ENCODE measurements around the gene WBP1.

The WBP1 gene

GRCh38 chr2:74414881-74415761, 43.1 kb upstream of the WBP1 start:
- TF ChIP-seq GLIS3 (CRISPR knock-in tag; IDR thresholded peaks at IDR 0.05) (no peak), ARNTL (CRISPR knock-in tag; IDR thresholded peaks at IDR 0.05; ENCODE audit: borderline replicate concordance, low read depth) (no peak), ISL1 (CRISPR knock-in tag; IDR thresholded peaks at IDR 0.05) (no peak), ZFP30 (CRISPR knock-in tag; IDR thresholded peaks at IDR 0.05) (no peak), CREB5 (CRISPR knock-in tag; IDR thresholded peaks at IDR 0.05; ENCODE audit: low read depth) (no peak), POU6F1 (CRISPR knock-in tag; IDR thresholded peaks at IDR 0.05; ENCODE audit: borderline replicate concordance, low read depth) (no peak), PATZ1 (CRISPR knock-in tag; IDR thresholded peaks at IDR 0.05; ENCODE audit: borderline replicate concordance) (no peak), ZNF70 (CRISPR knock-in tag; IDR thresholded peaks at IDR 0.05) (no peak), BACH2 (CRISPR knock-in tag; IDR thresholded peaks at IDR 0.05; ENCODE audit: borderline replicate concordance) (no peak), TCF4 (CRISPR knock-in tag; IDR thresholded peaks at IDR 0.05; ENCODE audit: borderline replicate concordance) (no peak), TOX (CRISPR knock-in tag; IDR thresholded peaks at IDR 0.05; ENCODE audit: borderline replicate concordance) (no peak)
- no peak for ATAC-seq

GRCh38 chr2:74415762-74416395, 42.4 kb upstream of the WBP1 start:
- TF ChIP-seq ZFP3 (CRISPR knock-in tag; IDR thresholded peaks at IDR 0.05) (no peak), ARNTL (CRISPR knock-in tag; IDR thresholded peaks at IDR 0.05; ENCODE audit: borderline replicate concordance, low read depth) (no peak), CREB5 (CRISPR knock-in tag; IDR thresholded peaks at IDR 0.05; ENCODE audit: low read depth) (no peak), ISL1 (CRISPR knock-in tag; IDR thresholded peaks at IDR 0.05) (no peak)
- ATAC-seq = no peak

DNA sequence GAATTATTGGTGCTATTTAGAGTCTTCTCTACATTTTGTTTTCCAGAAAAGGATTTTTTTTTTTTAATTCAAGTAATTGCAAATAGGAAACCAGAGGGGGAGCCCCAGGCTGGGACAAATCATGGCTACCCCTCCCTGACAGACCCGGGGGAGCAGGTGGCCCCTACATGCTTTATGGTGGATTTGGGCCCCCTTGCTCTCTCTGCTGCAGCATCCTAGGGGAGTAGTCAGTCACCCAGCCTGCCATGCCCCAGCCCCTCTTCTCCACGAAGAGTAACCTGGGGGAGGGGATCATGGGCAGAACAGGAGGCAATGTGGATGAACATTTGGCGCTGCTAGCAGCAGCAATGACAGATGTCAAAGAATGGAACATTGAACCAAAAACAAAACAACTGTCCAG, 41.5 kb upstream of the WBP1 start:
- no peak for ATAC-seq
- TF ChIP-seq ZFP30 (CRISPR knock-in tag; IDR thresholded peaks at IDR 0.05) (no peak), ZNF8 (CRISPR knock-in tag; IDR thresholded peaks at IDR 0.05) (no peak), ZFP3 (CRISPR knock-in tag; IDR thresholded peaks at IDR 0.05) (no peak), ESRRG (CRISPR knock-in tag; IDR thresholded peaks at IDR 0.05) (no peak), ZNF565 (CRISPR knock-in tag; conservative IDR thresholded peaks at IDR 0.05; ENCODE audit: low read depth) (no peak), ARNTL (CRISPR knock-in tag; IDR thresholded peaks at IDR 0.05; ENCODE audit: borderline replicate concordance, low read depth) (no peak), ISL1 (CRISPR knock-in tag; IDR thresholded peaks at IDR 0.05) (no peak), GLIS3 (CRISPR knock-in tag; IDR thresholded peaks at IDR 0.05) (no peak), TOX (CRISPR knock-in tag; IDR thresholded peaks at IDR 0.05; ENCODE audit: borderline replicate concordance) (no peak), PPARA (CRISPR knock-in tag; IDR thresholded peaks at IDR 0.05; ENCODE audit: borderline replicate concordance) (no peak), CREB5 (CRISPR knock-in tag; IDR thresholded peaks at IDR 0.05; ENCODE audit: low read depth) (no peak), OSR1 (CRISPR knock-in tag; IDR thresholded peaks at IDR 0.05) (no peak), ZNF70 (CRISPR knock-in tag; IDR thresholded peaks at IDR 0.05) (no peak), POU6F1 (CRISPR knock-in tag; IDR thresholded peaks at IDR 0.05; ENCODE audit: borderline replicate concordance, low read depth) (no peak)
- TF ChIP-seq, protein P1, sequence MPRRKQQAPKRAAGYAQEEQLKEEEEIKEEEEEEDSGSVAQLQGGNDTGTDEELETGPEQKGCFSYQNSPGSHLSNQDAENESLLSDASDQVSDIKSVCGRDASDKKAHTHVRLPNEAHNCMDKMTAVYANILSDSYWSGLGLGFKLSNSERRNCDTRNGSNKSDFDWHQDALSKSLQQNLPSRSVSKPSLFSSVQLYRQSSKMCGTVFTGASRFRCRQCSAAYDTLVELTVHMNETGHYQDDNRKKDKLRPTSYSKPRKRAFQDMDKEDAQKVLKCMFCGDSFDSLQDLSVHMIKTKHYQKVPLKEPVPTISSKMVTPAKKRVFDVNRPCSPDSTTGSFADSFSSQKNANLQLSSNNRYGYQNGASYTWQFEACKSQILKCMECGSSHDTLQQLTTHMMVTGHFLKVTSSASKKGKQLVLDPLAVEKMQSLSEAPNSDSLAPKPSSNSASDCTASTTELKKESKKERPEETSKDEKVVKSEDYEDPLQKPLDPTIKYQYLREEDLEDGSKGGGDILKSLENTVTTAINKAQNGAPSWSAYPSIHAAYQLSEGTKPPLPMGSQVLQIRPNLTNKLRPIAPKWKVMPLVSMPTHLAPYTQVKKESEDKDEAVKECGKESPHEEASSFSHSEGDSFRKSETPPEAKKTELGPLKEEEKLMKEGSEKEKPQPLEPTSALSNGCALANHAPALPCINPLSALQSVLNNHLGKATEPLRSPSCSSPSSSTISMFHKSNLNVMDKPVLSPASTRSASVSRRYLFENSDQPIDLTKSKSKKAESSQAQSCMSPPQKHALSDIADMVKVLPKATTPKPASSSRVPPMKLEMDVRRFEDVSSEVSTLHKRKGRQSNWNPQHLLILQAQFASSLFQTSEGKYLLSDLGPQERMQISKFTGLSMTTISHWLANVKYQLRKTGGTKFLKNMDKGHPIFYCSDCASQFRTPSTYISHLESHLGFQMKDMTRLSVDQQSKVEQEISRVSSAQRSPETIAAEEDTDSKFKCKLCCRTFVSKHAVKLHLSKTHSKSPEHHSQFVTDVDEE (CRISPR knock-in tag; IDR thresholded peaks at IDR 0.05) = no peak
